ENCODE measurements around the gene TEKT1.

GRCh38 chr17:6780001-6780400, 51.5 kb downstream of the TEKT1 start:
- TF ChIP-seq EZH2 (IDR thresholded peaks at IDR 0.05) (no peak), RAD21 (IDR thresholded peaks at IDR 0.05; ENCODE audit: low read depth) (no peak), POLR2AphosphoS5 (IDR thresholded peaks at IDR 0.05; ENCODE audit: low read depth, low read length) (no peak), EZH2phosphoT487 (IDR thresholded peaks at IDR 0.05; ENCODE audit: borderline replicate concordance) (no peak), ATF3 (IDR thresholded peaks at IDR 0.05) (no peak), CBX3 (IDR thresholded peaks at IDR 0.05; ENCODE audit: low read depth) (no peak), POLR2A (IDR thresholded peaks at IDR 0.05; ENCODE audit: borderline replicate concordance, extremely low read depth, insufficient read depth, insufficient read length) (no peak), CEBPB (IDR thresholded peaks at IDR 0.05; ENCODE audit: low read depth) (no peak), ZFX (IDR thresholded peaks at IDR 0.05) (no peak), YY1 (IDR thresholded peaks at IDR 0.05; ENCODE audit: extremely low read depth, insufficient replicate concordance, low read depth, low read length) (no peak), MAX (IDR thresholded peaks at IDR 0.05) (no peak)
- TF ChIP-seq, protein P1, sequence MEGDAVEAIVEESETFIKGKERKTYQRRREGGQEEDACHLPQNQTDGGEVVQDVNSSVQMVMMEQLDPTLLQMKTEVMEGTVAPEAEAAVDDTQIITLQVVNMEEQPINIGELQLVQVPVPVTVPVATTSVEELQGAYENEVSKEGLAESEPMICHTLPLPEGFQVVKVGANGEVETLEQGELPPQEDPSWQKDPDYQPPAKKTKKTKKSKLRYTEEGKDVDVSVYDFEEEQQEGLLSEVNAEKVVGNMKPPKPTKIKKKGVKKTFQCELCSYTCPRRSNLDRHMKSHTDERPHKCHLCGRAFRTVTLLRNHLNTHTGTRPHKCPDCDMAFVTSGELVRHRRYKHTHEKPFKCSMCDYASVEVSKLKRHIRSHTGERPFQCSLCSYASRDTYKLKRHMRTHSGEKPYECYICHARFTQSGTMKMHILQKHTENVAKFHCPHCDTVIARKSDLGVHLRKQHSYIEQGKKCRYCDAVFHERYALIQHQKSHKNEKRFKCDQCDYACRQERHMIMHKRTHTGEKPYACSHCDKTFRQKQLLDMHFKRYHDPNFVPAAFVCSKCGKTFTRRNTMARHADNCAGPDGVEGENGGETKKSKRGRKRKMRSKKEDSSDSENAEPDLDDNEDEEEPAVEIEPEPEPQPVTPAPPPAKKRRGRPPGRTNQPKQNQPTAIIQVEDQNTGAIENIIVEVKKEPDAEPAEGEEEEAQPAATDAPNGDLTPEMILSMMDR (IDR thresholded peaks at IDR 0.05 in 2 of 3, conservative IDR thresholded peaks at IDR 0.05 in 1 of 3; ENCODE audit: borderline replicate concordance in 1 of 3, insufficient read depth in 1 of 3, low read depth in 2 of 3, low read length in 2 of 3) = no peak
- TF ChIP-seq, protein P2, sequence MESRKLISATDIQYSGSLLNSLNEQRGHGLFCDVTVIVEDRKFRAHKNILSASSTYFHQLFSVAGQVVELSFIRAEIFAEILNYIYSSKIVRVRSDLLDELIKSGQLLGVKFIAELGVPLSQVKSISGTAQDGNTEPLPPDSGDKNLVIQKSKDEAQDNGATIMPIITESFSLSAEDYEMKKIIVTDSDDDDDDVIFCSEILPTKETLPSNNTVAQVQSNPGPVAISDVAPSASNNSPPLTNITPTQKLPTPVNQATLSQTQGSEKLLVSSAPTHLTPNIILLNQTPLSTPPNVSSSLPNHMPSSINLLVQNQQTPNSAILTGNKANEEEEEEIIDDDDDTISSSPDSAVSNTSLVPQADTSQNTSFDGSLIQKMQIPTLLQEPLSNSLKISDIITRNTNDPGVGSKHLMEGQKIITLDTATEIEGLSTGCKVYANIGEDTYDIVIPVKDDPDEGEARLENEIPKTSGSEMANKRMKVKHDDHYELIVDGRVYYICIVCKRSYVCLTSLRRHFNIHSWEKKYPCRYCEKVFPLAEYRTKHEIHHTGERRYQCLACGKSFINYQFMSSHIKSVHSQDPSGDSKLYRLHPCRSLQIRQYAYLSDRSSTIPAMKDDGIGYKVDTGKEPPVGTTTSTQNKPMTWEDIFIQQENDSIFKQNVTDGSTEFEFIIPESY (IDR thresholded peaks at IDR 0.05; ENCODE audit: extremely low read depth, insufficient replicate concordance, low read length) = no peak
- TF ChIP-seq, protein P3, sequence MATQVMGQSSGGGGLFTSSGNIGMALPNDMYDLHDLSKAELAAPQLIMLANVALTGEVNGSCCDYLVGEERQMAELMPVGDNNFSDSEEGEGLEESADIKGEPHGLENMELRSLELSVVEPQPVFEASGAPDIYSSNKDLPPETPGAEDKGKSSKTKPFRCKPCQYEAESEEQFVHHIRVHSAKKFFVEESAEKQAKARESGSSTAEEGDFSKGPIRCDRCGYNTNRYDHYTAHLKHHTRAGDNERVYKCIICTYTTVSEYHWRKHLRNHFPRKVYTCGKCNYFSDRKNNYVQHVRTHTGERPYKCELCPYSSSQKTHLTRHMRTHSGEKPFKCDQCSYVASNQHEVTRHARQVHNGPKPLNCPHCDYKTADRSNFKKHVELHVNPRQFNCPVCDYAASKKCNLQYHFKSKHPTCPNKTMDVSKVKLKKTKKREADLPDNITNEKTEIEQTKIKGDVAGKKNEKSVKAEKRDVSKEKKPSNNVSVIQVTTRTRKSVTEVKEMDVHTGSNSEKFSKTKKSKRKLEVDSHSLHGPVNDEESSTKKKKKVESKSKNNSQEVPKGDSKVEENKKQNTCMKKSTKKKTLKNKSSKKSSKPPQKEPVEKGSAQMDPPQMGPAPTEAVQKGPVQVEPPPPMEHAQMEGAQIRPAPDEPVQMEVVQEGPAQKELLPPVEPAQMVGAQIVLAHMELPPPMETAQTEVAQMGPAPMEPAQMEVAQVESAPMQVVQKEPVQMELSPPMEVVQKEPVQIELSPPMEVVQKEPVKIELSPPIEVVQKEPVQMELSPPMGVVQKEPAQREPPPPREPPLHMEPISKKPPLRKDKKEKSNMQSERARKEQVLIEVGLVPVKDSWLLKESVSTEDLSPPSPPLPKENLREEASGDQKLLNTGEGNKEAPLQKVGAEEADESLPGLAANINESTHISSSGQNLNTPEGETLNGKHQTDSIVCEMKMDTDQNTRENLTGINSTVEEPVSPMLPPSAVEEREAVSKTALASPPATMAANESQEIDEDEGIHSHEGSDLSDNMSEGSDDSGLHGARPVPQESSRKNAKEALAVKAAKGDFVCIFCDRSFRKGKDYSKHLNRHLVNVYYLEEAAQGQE (IDR thresholded peaks at IDR 0.05; ENCODE audit: low read depth) = no peak
